H1 (cell line): ENCODE results near the gene MAN1C1.

Experiments
- BRCA1 ChIP-seq: IDR thresholded peaks from 2 replicates; pipeline ENCODE4 v1.6.1; 2012; ENCODE audit warnings: low read depth, low read length, improper control_type of control experiment
- CBX5 ChIP-seq: fragments of 300-800, 300-1000 bp; sonication (generic); IDR thresholded peaks from 2 replicates; pipeline ENCODE4 v1.7.1; 2016; ENCODE audit warnings: antibody characterized with exemption, low read length, low read depth
- CHD1 ChIP-seq: IDR thresholded peaks from 2 replicates; pipeline ENCODE4 v1.6.1; 2012; ENCODE audit warnings: low read depth, low read length, improper control_type of control experiment
- CTCF ChIP-seq, 3 experiments: IDR thresholded peaks; 1 replicate in 2 of 3; 2 replicates in 1 of 3; pipeline versions ENCODE4 v1.5.1 to v1.6.1; 2011; ENCODE audit warnings: low read length in 3 of 3, mild to moderate bottlenecking in 3 of 3, inconsistent platforms in 2 of 3, low read depth in 1 of 3, moderate library complexity in 1 of 3; ENCODE audit not compliant: insufficient read depth in 1 of 3; ENCODE audit errors: control extremely low read depth in 1 of 3
- EGR1 ChIP-seq: IDR thresholded peaks from 2 replicates; pipeline ENCODE4 v1.6.1; 2011; ENCODE audit warnings: low read depth, low read length, borderline replicate concordance
- EP300 ChIP-seq, 2 experiments: IDR thresholded peaks; 1 replicate in 1 of 2; 2 replicates in 1 of 2; pipeline ENCODE4 v1.6.1; 2011 to 2012; ENCODE audit warnings: low read depth in 2 of 2, low read length in 2 of 2, mild to moderate bottlenecking in 2 of 2, borderline replicate concordance in 1 of 2, inconsistent platforms in 1 of 2, moderate library complexity in 1 of 2
- GABPA ChIP-seq: IDR thresholded peaks from 2 replicates; pipeline ENCODE4 v1.6.1; 2011; ENCODE audit warnings: mild to moderate bottlenecking, low read length, moderate library complexity, borderline replicate concordance; ENCODE audit not compliant: insufficient read depth
- JUN ChIP-seq: IDR thresholded peaks from 2 replicates; pipeline ENCODE4 v1.6.1; 2011; ENCODE audit warnings: low read depth, mild to moderate bottlenecking, improper control_type of control experiment, low read length
- POLR2A ChIP-seq, 2 experiments: IDR thresholded peaks; 1 replicate in 1 of 2; 2 replicates in 1 of 2; pipeline ENCODE4 v1.6.1; 2011; ENCODE audit warnings: low read depth in 2 of 2, low read length in 2 of 2, mild to moderate bottlenecking in 2 of 2; ENCODE audit errors: control extremely low read depth in 1 of 2
- RFX5 ChIP-seq: IDR thresholded peaks from 2 replicates; pipeline ENCODE4 v1.6.1; 2011; ENCODE audit warnings: low read depth, low read length, improper control_type of control experiment, borderline replicate concordance
- SIX5 ChIP-seq: IDR thresholded peaks from 2 replicates; pipeline ENCODE4 v1.6.1; 2011; ENCODE audit warnings: mild to moderate bottlenecking, low read depth, low read length
- SP1 ChIP-seq: IDR thresholded peaks from 2 replicates; pipeline ENCODE4 v1.6.1; 2011; ENCODE audit warnings: low read depth, low read length
- TAF1 ChIP-seq: IDR thresholded peaks from 2 replicates; pipeline ENCODE4 v1.6.1; 2011; ENCODE audit warnings: mild to moderate bottlenecking, low read depth, low read length
- USF2 ChIP-seq: IDR thresholded peaks from 2 replicates; pipeline ENCODE4 v1.6.1; 2011; ENCODE audit warnings: low read length, improper control_type of control experiment

GRCh38 chr1:25727635-25728286 lies 111.2 kb downstream of the MAN1C1 start:
- TF ChIP-seq CHD1: no peak
- no peak for TF ChIP-seq USF2
- TF ChIP-seq EP300 (IDR thresholded peaks at IDR 0.05; ENCODE audit: borderline replicate concordance in 1 of 2, low read depth in 2 of 2, low read length in 2 of 2): no peak
- TF ChIP-seq CTCF (IDR thresholded peaks at IDR 0.05; ENCODE audit: control extremely low read depth in 1 of 3, insufficient read depth in 1 of 3, low read depth in 1 of 3, low read length in 3 of 3): no peak
- TF ChIP-seq SP1: peak; percentile 93
- TF ChIP-seq EGR1: no peak
- TF ChIP-seq GABPA: no peak
- no peak for TF ChIP-seq CBX5
- TF ChIP-seq BRCA1: no peak
- TF ChIP-seq POLR2A (IDR thresholded peaks at IDR 0.05; ENCODE audit: control extremely low read depth in 1 of 2, low read depth in 2 of 2, low read length in 2 of 2): no peak
- TF ChIP-seq SIX5: no peak
- TF ChIP-seq JUN: no peak
- TF ChIP-seq RFX5: no peak
- TF ChIP-seq TAF1: no peak
